Middle frontal gyrus (tissue), 1 donor: ENCODE results near the gene OPCML.

Source experiments
- DNase-seq: peaks from one replicate; pipeline ENCODE4 v3.0.0-alpha.2; 2015; ENCODE audit warnings: low spot score; ENCODE audit errors: extremely low spot score

The OPCML gene

GRCh38 chr11:132814410-132814809 is 717.9 kb downstream of the OPCML start:
- no peak for DNase-seq

DNA sequence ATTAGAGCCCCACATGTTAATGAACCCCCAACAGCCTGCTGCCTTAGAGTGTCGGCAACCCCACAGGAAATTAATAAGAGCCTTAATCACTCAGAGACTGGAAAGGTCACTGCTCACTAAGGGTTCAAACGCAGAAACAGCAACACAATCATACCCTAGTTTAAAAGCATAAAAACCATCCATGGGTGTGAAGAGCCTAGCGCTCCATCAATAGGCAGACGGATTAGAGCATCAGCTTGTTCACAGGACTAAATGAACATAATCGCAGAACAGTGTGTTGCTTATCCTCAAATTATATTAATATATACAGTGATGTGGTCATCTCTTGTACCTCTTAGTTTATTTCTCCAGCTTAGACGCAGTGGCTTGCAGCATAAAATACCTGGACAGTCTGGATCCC is 720.7 kb downstream of the OPCML start:
- no peak for DNase-seq

DNA sequence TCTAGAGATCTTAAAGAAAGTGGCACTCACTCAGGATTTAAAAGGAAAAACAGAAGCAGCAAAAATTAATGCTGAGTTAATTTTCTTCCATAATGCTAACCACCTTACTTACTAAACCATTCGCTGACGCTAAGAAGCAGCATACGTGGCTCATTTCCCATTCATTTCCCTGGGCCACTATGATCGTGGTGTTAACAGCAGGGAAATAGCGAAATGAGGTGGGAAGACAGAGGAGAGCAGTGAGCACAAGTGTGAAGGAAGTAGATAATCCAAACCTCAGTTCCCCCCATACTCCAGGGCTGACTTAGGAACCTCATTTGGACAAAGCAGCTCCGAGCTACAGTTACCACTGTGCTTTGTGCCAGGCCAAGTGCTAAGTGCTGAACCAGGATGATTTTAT is 723.2 kb downstream of the OPCML start:
- no peak for DNase-seq

GRCh38 chr11:132804258-132804657 is 728.0 kb downstream of the OPCML start:
- no peak for DNase-seq

- no peak for DNase-seq
Measured at GRCh38 chr11:132803436-132803835, 728.9 kb downstream of the OPCML start.

- no peak for DNase-seq
Measured at GRCh38 chr11:132802947-132803346, 729.4 kb downstream of the OPCML start.

DNA sequence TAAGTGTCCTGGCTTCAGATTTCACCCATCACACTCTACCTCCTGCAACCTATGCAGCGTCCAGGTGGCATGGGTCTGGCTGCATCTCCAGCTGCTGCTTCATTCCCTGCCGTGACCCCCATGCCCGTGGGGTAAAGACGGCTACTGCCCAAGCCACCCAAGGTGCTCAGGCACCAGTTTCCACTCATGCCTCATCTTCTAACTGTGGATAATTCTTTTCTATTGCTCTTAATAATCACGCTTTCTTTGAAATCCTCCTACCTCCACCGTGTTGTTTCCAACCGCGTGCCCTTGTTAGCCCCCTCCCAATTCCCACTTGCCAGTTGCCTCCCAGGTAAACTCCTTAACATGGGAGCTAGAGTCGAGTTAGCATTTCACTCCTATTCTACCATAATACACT is 738.5 kb downstream of the OPCML start:
- DNase-seq, result no peak

GRCh38 chr11:132792341-132793140 is 739.8 kb downstream of the OPCML start:
- DNase-seq, result no peak

GRCh38 chr11:132790971-132791370 is 741.3 kb downstream of the OPCML start:
- no peak for DNase-seq

DNA sequence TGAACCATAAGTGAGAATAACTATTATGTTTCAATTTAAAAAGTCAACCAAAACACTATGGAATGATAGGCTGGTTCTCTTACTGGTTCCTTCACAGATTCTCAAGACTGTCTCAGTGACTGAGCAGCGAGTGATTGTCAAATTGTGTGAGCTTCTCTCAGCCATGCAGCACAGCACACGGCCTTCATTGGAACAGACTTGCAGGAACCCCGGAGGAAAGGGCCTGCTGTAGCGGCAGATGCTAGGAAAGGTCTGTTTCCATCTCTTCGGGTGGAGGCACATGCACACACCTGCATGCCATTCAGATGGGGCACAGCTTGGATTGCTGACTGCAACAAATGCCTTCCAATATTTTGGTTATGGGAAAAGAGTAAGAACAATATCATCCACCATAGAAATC is 741.8 kb downstream of the OPCML start:
- no peak for DNase-seq

DNA sequence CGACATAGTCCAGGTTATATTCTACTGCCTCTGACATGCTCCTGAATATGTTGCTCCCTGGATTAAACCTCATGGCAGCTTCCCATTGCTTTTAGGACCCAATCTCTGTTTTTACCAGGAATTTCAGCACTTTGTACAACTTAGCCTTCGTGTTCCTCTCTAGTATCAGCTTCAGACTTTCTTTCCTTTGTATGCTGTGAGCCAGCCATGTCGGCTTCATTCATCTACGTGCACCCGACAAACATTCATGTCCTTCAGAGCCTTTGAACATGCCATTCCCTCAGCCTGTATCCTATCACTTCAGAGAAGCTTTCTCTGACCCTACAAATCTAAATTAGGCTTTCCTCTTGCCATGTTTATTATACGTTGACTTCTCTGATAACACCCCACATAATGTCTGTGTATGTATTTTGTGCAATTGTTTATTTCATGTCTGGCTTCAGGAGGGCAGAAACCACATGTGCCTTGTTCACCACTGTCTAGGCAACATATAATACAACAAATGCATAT is 743.4 kb downstream of the OPCML start:
- no peak for DNase-seq

GRCh38 chr11:132785878-132786277 is 746.4 kb downstream of the OPCML start:
- DNase-seq, result no peak

GRCh38 chr11:132784441-132784840 is 747.9 kb downstream of the OPCML start:
- DNase-seq, result no peak

GRCh38 chr11:132782102-132782501 is 750.2 kb downstream of the OPCML start:
- DNase-seq, result no peak

DNA sequence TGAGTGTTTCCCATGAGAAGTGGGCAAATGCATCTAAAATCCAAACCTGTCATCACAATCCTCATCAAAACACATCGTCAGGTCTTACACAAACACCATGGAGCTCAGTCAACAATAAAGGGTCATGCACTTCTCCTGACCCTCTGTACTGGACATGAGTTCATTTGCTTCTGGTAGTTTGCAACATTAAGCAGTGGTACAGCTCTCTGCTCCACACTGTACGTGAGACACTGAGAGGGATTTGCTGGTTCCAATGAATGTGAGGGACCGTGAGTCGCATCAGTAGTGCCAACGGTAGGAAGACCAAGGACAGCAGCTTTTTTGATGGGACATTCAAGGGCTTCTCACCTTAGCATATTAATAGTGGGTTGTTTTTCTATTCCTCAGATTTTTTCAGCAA is 752.3 kb downstream of the OPCML start:
- no peak for DNase-seq

- no peak for DNase-seq
Measured at GRCh38 chr11:132779497-132779896, 752.8 kb downstream of the OPCML start.

DNA sequence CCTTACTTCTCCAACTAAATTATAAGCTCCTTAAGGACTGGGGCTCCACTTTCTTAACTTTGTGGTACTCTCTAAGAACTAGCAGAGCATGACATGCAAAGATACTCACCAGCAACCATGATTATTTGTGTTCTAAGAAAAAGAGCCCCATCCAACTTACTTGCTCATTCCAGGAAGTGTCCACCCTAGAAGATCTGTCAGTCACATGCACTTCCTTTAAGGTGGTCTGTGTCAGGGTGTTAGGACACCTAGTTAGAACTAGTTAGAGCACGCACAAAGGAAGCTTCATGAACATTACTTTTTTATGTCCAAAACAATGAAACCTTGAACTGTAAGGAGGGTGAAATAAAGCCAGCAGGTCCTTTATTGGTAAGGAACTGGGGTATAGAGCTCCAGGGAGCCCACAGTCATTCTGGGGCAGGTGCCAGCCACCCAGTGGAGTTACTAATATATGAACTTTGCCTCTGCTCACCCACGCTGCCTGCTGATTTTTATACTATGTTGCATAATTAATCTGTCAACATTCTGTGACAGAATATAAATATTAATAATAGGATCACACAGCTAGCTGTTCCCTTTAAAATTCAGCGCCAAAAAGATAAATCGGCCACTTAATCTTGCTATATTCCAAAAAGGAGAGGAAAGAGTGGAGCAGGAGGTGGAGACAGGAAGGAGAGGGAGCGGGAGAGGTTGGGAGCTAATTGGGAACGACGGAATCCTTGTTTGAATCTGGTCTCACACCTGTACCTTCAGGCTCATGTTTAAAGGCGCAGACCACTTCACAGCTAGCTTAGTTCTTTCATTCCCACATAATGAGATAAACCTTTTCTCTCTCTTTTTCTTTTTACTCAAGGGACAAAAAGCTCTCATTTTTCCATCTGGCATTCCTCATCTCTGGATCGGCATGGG is 755.0 kb downstream of the OPCML start:
- no peak for DNase-seq

DNA sequence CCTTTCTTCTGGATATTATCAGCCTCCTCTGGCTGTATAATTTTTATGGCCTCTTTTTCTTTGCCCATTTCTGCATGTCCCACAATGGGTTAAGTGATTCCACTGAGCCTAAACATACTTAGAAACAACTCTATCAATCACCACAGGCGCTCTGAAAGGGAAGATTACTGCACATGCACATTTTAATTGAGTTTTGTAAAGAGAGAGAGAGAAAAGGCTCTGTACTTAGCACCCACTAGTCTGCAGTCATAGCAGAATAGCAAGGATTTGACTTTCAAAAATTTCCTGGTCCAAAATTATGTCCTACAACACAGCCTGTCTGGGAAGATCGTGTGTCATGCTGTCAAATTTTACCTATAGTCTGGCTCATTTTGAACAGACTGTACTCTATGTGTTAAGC is 758.5 kb downstream of the OPCML start:
- no peak for DNase-seq

DNA sequence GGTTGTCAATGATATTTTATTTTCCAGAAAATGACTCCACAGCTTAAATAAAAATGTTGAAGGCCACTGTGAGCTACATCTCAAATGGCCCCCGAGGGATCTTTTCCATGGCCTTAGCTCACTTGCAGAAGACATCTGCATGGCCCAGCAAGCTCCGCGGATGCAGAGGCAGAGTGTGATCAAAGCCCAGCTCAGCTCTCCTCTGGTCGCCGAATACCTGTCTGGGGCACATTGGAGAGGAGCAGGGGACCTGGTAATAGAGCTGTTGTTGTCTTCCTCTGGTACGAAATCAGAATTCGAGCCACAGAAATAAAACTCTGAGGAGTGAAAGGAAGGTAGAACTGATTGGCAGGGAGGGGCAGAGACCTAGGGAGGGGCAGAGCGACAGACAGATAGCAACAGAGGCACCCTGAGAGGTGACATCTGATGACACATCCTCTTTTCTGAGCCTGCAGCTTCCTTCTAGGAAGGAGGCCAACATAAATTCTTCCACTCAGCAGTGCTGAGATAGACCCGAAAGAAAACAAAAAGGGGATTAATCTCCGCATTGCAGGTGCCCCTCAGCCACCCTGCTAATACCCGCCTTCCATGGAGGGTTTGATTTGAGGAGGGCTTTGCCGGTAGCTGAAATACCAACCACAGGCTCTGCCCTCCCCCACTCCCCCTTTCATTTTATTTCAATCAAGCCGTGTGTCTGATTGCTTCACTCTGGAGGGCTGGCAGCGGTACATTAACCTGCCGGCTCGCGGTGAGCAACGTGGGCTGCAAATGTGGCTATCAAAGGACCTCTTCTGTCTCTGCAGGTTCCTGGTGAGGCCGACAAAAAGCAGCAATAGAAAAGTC is 759.4 kb downstream of the OPCML start:
- no peak for DNase-seq

- no peak for DNase-seq
Measured at GRCh38 chr11:132771746-132772145, 760.6 kb downstream of the OPCML start.

DNA sequence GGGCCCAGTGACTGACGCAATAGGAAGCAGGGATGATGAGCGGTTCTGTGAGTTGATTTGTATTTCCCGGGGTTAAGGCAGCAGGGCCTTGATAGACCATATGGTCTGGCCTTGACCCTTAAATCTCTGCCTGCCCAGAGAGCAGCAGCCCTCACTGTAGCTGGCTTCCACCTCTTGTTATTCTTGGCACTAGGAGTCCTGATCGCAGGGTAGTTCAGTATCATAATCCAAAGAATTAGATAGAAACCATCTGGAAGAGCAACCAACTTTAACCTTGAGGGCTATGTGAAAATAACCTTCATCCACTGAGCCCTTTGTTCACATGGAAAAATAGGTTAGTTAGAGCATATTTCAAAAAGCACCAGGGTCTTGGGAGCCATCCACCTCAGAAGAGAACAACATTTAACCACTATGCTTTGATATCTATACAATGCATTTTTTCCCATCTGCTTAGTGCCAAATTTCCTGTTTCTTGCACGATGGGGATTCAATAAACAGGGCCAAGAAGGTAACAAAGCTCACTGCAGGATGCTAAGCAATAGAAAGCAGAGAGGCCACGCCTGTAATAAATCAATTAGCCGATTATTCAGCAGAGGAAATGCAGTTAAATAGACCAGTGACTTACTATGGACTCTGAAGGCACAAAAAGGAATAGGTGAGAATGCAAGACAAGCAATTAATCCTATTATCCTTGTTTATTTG is 761.3 kb downstream of the OPCML start:
- no peak for DNase-seq
